K562 (cell line): Measurements from ENCODE around the gene ICA1. TPM values are rescaled to one million over a fixed set of nuclear protein-coding genes. Genes with fewer than 3 reads are reported as not detected.

Experiments
- ATAC-seq: fragments of 200-7000 bp; cut with Tn5 transposase; 3 replicates; pipeline ENCODE4 v1.9.1; 2020; ENCODE audit warnings: moderate library complexity
- BruUV-seq: library from RNA; stranded (reverse); fragments of 400-500 nt; replicated peaks from 2 replicates; lab custom pipeline; 2021; lab: Mats Ljungman, UMichigan
- CTCF ChIA-PET: fragments of 300-600 bp; formaldehyde crosslinking; extraction: SDS; loops from one replicate; lab custom pipeline; 2021; ENCODE audit warnings: low intra/inter-chr PET ratio; lab: Yijun Ruan, JAX
- POLR2A ChIA-PET: fragments of 300-600, 350-650 bp; sonication (Branson Sonifier 250); formaldehyde crosslinking; extraction: SDS; loops from one replicate; lab custom pipeline; 2021; ENCODE audit warnings: antibody characterized with exemption, inconsistent platforms; lab: Yijun Ruan, JAX
- DNase-seq, 4 experiments: peaks; one replicate each; pipeline versions ENCODE4 v3.0.0 to v3.0.0-alpha.2; 2011 to 2018; ENCODE audit warnings: low spot score in 3 of 4, mixed read lengths in 3 of 4; ENCODE audit errors: extremely low read depth in 1 of 4
- FAIRE-seq: peaks from 2 replicates; lab custom pipeline; 2011; peaks lifted over from hg19 to GRCh38; lab: Jason Lieb, UNC
- H2AFZ ChIP-seq: 2 replicates; pipeline ENCODE4 v1.6.0; 2011; ENCODE audit warnings: low read depth, low read length, control low read depth, inconsistent platforms
- H3K27ac ChIP-seq: fragments of 200-600 bp; 3 replicates; pipeline ENCODE4 v1.8.0; 2011; ENCODE audit warnings: low read depth, mild to moderate bottlenecking, control low read depth, inconsistent platforms, low read length, moderate library complexity, mixed read lengths; ENCODE audit errors: extremely low read depth
- H3K27me3 ChIP-seq, 2 experiments: fragments of 300-600 bp in 1 of 2; 2 replicates in 1 of 2; 3 replicates in 1 of 2; pipeline versions ENCODE4 v1.6.0 to v1.8.0; 2011; ENCODE audit warnings: inconsistent platforms in 2 of 2, low read length in 2 of 2, mild to moderate bottlenecking in 1 of 2, mixed read lengths in 1 of 2, moderate library complexity in 1 of 2; ENCODE audit not compliant: control insufficient read depth in 2 of 2, insufficient read depth in 2 of 2
- H3K36me3 ChIP-seq: fragments of 300-600 bp; 3 replicates; pipeline ENCODE4 v1.8.0; 2011; ENCODE audit warnings: mild to moderate bottlenecking, low read length, inconsistent platforms; ENCODE audit not compliant: control insufficient read depth, insufficient read depth
- H3K4me1 ChIP-seq, 2 experiments: fragments of 200-600 bp in 1 of 2; replicated peaks in 1 of 2; 2 replicates in 1 of 2; 3 replicates in 1 of 2; pipeline versions ENCODE4 v1.5.1 to v1.8.0; 2011; ENCODE audit warnings: inconsistent platforms in 2 of 2, low read length in 2 of 2, mild to moderate bottlenecking in 1 of 2, mixed read lengths in 1 of 2, moderate library complexity in 1 of 2; ENCODE audit not compliant: control insufficient read depth in 2 of 2, insufficient read depth in 2 of 2
- H3K4me2 ChIP-seq: 2 replicates; pipeline ENCODE4 v1.6.1; 2011; ENCODE audit warnings: low read length, control low read depth, inconsistent platforms, mixed read lengths; ENCODE audit not compliant: insufficient read depth
- H3K4me3 ChIP-seq: fragments of 200-600 bp; sonication (generic), shearing (Covaris generic); 2 replicates; pipeline ENCODE4 v1.5.1; 2016; ENCODE audit warnings: control low read depth, inconsistent platforms
- H3K79me2 ChIP-seq: fragments of 200-600 bp; 3 replicates; pipeline ENCODE4 v1.8.0; 2011; ENCODE audit warnings: low read length, inconsistent platforms; ENCODE audit not compliant: control insufficient read depth, insufficient read depth
- H3K9ac ChIP-seq, 2 experiments: 2 replicates each; pipeline versions ENCODE4 v1.6.0 to v1.6.1; 2011; ENCODE audit warnings: low read depth in 2 of 2, low read length in 2 of 2, control low read depth in 1 of 2, inconsistent platforms in 1 of 2, mild to moderate bottlenecking in 1 of 2, mixed read lengths in 1 of 2; ENCODE audit not compliant: insufficient read depth in 1 of 2
- H3K9me1 ChIP-seq: one replicate; pipeline ENCODE4 v1.6.0; 2011; ENCODE audit warnings: inconsistent platforms, mild to moderate bottlenecking, low read length, moderate library complexity; ENCODE audit not compliant: control insufficient read depth, insufficient read depth
- H3K9me3 ChIP-seq: replicated peaks from 2 replicates; pipeline ENCODE4 v1.5.1; 2011; ENCODE audit warnings: low read depth, low read length, inconsistent platforms; ENCODE audit not compliant: control insufficient read depth, insufficient read depth
- H4K20me1 ChIP-seq: replicated peaks from 2 replicates; pipeline ENCODE4 v1.6.1; 2011; ENCODE audit warnings: low read length, inconsistent platforms, mixed read lengths; ENCODE audit not compliant: control insufficient read depth, insufficient read depth
- MYNN ChIP-seq, 2 experiments: sonication (generic); formaldehyde crosslinking in 1 of 2; IDR thresholded peaks; 2 replicates each; pipeline versions ENCODE4 v1.5.0 to v1.6.1; 2016 to 2020; ENCODE audit warnings: antibody characterized with exemption in 1 of 2, missing genetic modification reagents in 1 of 2
- RCOR1 ChIP-seq, 2 experiments: IDR thresholded peaks; 2 replicates each; pipeline ENCODE4 v1.6.1; 2012; ENCODE audit warnings: low read depth in 2 of 2, low read length in 2 of 2, borderline replicate concordance in 1 of 2, improper control_type of control experiment in 1 of 2
- WGBS: fragments of 100-300 bp; shearing (Covaris generic); methylation state at CpG from one replicate; pipeline ENCODE4 v1.1.6; 2016; ENCODE audit warnings: low coverage, mixed read lengths; ENCODE audit not compliant: insufficient coverage; ENCODE audit errors: missing lambda C conversion rate; 5-methylcytosine and 5-hydroxymethylcytosine counted together
- in situ Hi-C: fragments of 300-500 bp; cut with MboI; formaldehyde crosslinking; loops from 4 replicates; pipeline ENCODE4 v1.15.0; 2018; ENCODE audit warnings: inconsistent platforms, mixed read lengths
- intact Hi-C: fragments of 100-400 bp; cut with micrococcal nuclease; formaldehyde crosslinking; loops from 2 replicates; pipeline ENCODE4 v1.14.2; 2022
- polyA plus RNA-seq, 8 experiments: library from polyadenylated mRNA; depleted of rRNA in 4 of 8; stranded (reverse) in 5 of 8; unstranded in 3 of 8; fragments of >200 nt; fragmentation: Nextera tagmentation in 2 of 8; fragmentation: Illumina TruSeq in 1 of 8; extraction: Ambion mirVana in 2 of 8; extraction: Trizol in 1 of 8; gene quantifications; 2 replicates each; pipeline versions ENCODE4 v1.2.1 to v1.2.3, GENCODE V29; 2011 to 2014; ENCODE audit warnings: inconsistent platforms in 1 of 8, missing spikeins in 1 of 8
- total RNA-seq, 7 experiments: library from RNA; depleted of rRNA in 6 of 7; stranded (reverse); fragments of >200 nt in 6 of 7; fragmentation: Illumina TruSeq in 2 of 7; extraction: Trizol in 2 of 7; gene quantifications; 2 replicates each; pipeline versions ENCODE4 v1.2.1 to v1.2.3, GENCODE V29; 2011 to 2021; ENCODE audit warnings: low replicate concordance in 1 of 7
- TF ChIP-seq, protein P1 (sequence below): fragments of 450-650 bp; IDR thresholded peaks from 2 replicates; pipeline ENCODE4 v1.6.1; 2017; ENCODE audit warnings: antibody characterized with exemption, mild to moderate bottlenecking

Gene ICA1
- total and polyA plus RNA-seq, 9 of the 15 experiments (the other 6 are each of a cell fraction or from before 2014, with no cell fraction given) = 7.1 to 22.3 (median 16.4) TPM

DNA sequence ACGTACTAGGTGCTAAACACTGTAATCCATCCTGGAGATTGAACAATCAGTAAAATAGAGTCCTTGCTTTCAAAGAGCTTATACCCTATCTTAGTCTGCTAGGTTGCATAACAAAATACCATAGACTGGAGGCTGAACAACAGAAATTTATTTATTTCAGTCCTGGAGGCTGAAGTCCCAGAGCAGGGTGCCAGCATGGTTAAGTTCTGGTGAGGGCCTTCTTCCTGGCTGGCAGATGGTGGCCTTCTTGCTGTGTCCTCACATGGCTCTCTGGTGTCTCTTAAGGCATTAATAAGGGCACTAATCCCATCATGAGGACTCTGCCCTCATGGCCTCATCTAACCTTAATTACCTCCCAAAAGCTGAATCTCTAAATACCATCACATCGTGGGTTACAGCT, 43.1 kb upstream of the ICA1 start:
- no TSS peak for BruUV-seq
- ChIA-PET CTCF (no interaction called here), POLR2A (interaction anchor here (0.7 to 1.9 kb wide), 5 partner anchors 9 to 657 kb away, joined by 3 to 5 read pairs (median 3); no protein-coding TSS in a partner anchor)
- FAIRE-seq (no peak), ATAC-seq (peak; percentile 29), DNase-seq (no peak)
- peak overlapping the region; percentile 90 for H3K27ac ChIP-seq
- no peak for TF ChIP-seq RCOR1 (IDR thresholded peaks at IDR 0.05; ENCODE audit: borderline replicate concordance in 1 of 2, low read depth in 2 of 2, low read length in 2 of 2)
- TF ChIP-seq, protein P1, sequence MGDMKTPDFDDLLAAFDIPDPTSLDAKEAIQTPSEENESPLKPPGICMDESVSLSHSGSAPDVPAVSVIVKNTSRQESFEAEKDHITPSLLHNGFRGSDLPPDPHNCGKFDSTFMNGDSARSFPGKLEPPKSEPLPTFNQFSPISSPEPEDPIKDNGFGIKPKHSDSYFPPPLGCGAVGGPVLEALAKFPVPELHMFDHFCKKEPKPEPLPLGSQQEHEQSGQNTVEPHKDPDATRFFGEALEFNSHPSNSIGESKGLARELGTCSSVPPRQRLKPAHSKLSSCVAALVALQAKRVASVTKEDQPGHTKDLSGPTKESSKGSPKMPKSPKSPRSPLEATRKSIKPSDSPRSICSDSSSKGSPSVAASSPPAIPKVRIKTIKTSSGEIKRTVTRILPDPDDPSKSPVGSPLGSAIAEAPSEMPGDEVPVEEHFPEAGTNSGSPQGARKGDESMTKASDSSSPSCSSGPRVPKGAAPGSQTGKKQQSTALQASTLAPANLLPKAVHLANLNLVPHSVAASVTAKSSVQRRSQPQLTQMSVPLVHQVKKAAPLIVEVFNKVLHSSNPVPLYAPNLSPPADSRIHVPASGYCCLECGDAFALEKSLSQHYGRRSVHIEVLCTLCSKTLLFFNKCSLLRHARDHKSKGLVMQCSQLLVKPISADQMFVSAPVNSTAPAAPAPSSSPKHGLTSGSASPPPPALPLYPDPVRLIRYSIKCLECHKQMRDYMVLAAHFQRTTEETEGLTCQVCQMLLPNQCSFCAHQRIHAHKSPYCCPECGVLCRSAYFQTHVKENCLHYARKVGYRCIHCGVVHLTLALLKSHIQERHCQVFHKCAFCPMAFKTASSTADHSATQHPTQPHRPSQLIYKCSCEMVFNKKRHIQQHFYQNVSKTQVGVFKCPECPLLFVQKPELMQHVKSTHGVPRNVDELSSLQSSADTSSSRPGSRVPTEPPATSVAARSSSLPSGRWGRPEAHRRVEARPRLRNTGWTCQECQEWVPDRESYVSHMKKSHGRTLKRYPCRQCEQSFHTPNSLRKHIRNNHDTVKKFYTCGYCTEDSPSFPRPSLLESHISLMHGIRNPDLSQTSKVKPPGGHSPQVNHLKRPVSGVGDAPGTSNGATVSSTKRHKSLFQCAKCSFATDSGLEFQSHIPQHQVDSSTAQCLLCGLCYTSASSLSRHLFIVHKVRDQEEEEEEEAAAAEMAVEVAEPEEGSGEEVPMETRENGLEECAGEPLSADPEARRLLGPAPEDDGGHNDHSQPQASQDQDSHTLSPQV = peak; percentile 20; the same call in 1 of the 2 replicates
- TF ChIP-seq MYNN (IDR thresholded peaks at IDR 0.05) = no peak
- no peak for TF ChIP-seq MYNN (CRISPR knock-in tag; IDR thresholded peaks at IDR 0.05)
- peaks cover 25% of the 10 kb centered on the region for H3K79me2 ChIP-seq
- H3K9ac ChIP-seq = peak overlapping the region; percentile 59 to 73; a peak in 3 of 4 replicates
- no peaks in the 10 kb centered on the region for H3K27me3 ChIP-seq
- no peaks in the 10 kb centered on the region for H3K9me3 ChIP-seq
- peak overlapping the region; percentile 44 for H3K4me3 ChIP-seq
- H3K4me2 ChIP-seq = peak overlapping the region; percentile 93
- in situ Hi-C loops (no loop called here), intact Hi-C loops (no loop called here)
- WGBS = 9% methylated on average over 2 of the region's 2 CpGs
- H2AFZ ChIP-seq = peak overlapping the region; percentile 100
- H3K36me3 ChIP-seq = no peaks in the 10 kb centered on the region; the same call in 2 of the 3 replicates
- H3K4me1 ChIP-seq = peaks cover 4 to 17% of the 10 kb centered on the region in 2 experiments; a peak in 4 of 5 replicates
- no peaks in the 10 kb centered on the region for H3K9me1 ChIP-seq
- H4K20me1 ChIP-seq = no peaks in the 10 kb centered on the region
